Neuron (in vitro differentiated cells): ENCODE measurements around the gene CLEC5A.
"Not testable (repeated sequence)": the region's sequence is repeated elsewhere in the genome, so short reads cannot be mapped to it uniquely, and the experiment has no call there.

Source experiments
- H2AFZ ChIP-seq: one replicate; pipeline ENCODE4 v1.6.1; 2013; ENCODE audit warnings: low read depth, mild to moderate bottlenecking, inconsistent platforms, low read length, moderate library complexity
- H3K27me3 ChIP-seq: one replicate; pipeline ENCODE4 v1.6.1; 2013; ENCODE audit warnings: low read length; ENCODE audit not compliant: insufficient read depth
- H3K36me3 ChIP-seq: one replicate; pipeline ENCODE4 v1.6.1; 2013; ENCODE audit warnings: low read length; ENCODE audit not compliant: insufficient read depth
- H3K4me1 ChIP-seq: one replicate; pipeline ENCODE4 v1.6.1; 2013; ENCODE audit warnings: low read length; ENCODE audit not compliant: insufficient read depth
- H3K4me3 ChIP-seq: 2 replicates; pipeline ENCODE4 v1.5.1; 2013; ENCODE audit warnings: mild to moderate bottlenecking, low read length, moderate library complexity
- H3K9me3 ChIP-seq: one replicate; pipeline ENCODE4 v1.6.1; 2013; ENCODE audit warnings: low read length

Gene CLEC5A

GRCh38 chr7:141946796-141947195, at the start of gene CLEC5A:
CLEC5A (minus strand) TSS chr7:141946974; CDS start chr7:141946292, 682 bp downstream.
- Histone ChIP-seq H2AFZ (no peak within 1 kb of the TSS), H3K27me3 (no peaks in the 10 kb centered on the region), H3K9me3 (no peaks in the 10 kb centered on the region), H3K4me3 (no peak within 1 kb of the TSS), H3K4me1 (no peaks in the 10 kb centered on the region), H3K36me3 (no peaks in the 10 kb centered on the region)

DNA sequence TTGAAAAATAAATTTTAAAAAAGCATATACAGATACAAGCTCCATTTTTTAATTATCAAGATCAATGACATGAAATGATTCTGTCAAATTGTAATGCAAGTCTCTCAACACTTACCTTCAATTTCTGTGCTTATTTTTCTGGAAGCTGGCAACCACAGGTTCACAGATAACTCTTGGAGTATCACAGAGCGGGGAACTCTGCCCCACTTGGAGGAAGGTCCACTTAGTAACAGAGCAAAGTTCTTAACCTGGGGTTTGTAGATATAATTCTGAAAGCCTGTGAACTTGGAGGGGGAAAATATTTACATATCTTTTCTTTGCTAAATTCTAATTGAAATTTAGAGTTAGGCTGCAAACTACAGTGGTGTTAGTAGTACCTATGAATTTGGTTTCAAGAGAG, 46.6 kb upstream of the CLEC5A start:
- no peaks in the 10 kb centered on the region for H3K4me1 ChIP-seq
- H3K4me3 ChIP-seq, result no peak overlapping the region
- no peaks in the 10 kb centered on the region for H3K36me3 ChIP-seq
- H3K9me3 ChIP-seq, result no peaks in the 10 kb centered on the region
- H3K27me3 ChIP-seq, result no peaks in the 10 kb centered on the region
- no peak overlapping the region for H2AFZ ChIP-seq

- no peaks in the 10 kb centered on the region for H3K36me3 ChIP-seq
Measured at GRCh38 chr7:141992688-141993087, 45.9 kb upstream of the CLEC5A start.

GRCh38 chr7:141992156-141992555, 45.4 kb upstream of the CLEC5A start:
- Histone ChIP-seq H3K36me3 (no peaks in the 10 kb centered on the region), H2AFZ (no peak overlapping the region), H3K4me3 (no peak overlapping the region), H3K4me1 (no peaks in the 10 kb centered on the region), H3K9me3 (no peaks in the 10 kb centered on the region), H3K27me3 (no peaks in the 10 kb centered on the region)

More at GRCh38 chr7:141992688-141993087, 45.9 kb upstream of the CLEC5A start:
- no peaks in the 10 kb centered on the region for H3K27me3 ChIP-seq
- H3K4me3 ChIP-seq, result no peak overlapping the region
- no peaks in the 10 kb centered on the region for H3K9me3 ChIP-seq
- H2AFZ ChIP-seq, result no peak overlapping the region
- no peaks in the 10 kb centered on the region for H3K4me1 ChIP-seq

DNA sequence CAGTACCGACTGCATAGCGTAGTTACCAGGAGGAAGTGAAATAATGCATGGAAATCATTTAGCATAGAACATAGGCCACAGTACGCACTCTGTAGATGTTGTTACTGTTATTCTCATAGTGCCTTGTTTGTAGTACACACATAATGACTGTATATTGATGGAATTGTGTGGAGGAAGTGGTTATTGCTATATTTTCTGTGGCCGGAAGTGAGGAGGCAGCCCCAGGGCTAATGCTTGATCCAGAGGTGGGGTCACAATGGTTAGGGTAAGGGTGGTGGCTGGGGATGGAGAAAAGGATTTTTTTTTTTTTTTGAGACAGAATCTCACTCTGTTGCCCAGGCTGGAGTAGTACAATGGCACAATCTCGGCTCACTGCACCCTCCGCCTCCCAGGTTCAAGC, 44.4 kb upstream of the CLEC5A start:
- no peaks in the 10 kb centered on the region for H3K36me3 ChIP-seq
- H2AFZ ChIP-seq, result no peak overlapping the region
- H3K4me1 ChIP-seq, result no peaks in the 10 kb centered on the region
- no peaks in the 10 kb centered on the region for H3K9me3 ChIP-seq
- H3K4me3 ChIP-seq, result no peak overlapping the region
- H3K27me3 ChIP-seq, result no peaks in the 10 kb centered on the region

DNA sequence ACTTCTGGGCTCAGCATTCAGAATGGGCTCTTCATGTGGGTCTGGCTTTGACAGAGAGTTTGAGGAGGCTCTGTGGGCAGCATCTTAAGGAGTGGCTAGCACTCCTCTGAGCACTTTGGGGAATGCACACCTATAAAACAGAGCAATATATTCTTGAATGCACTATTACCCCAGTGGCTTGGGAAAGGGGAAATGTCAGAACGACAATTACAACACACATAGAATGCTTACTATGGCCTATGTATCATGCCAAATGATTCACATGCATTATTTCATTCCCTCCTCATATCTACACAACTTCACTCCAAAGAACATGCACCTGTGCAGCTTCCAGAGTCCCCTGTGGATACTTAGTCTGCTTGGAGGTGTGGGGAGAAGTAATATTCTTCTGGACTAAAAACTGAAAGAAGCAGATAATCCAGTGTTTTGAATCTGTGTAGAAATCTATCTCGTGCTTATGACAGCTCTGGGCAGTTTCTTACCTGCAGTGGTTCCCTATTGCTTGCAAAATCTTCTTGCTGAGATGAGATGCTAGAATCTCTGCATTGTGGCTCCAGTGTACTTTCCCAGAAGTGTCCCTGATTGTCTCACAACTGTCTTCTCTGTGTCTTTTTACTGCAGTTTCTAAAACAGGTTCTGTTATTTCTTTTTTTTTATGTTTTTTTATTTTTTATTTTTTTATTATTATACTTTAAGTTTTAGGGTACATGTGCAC, 43.4 kb upstream of the CLEC5A start:
- no peak overlapping the region for H3K4me3 ChIP-seq
- H3K36me3 ChIP-seq, result no peaks in the 10 kb centered on the region
- no peaks in the 10 kb centered on the region for H3K4me1 ChIP-seq
- H3K9me3 ChIP-seq, result no peaks in the 10 kb centered on the region
- H2AFZ ChIP-seq, result no peak overlapping the region
- H3K27me3 ChIP-seq, result no peaks in the 10 kb centered on the region

GRCh38 chr7:141987803-141988202, 41.0 kb upstream of the CLEC5A start:
- not testable (repeated sequence) for H3K27me3 ChIP-seq, H3K4me3 ChIP-seq, H3K36me3 ChIP-seq, H3K9me3 ChIP-seq, H3K4me1 ChIP-seq, H2AFZ ChIP-seq

- Histone ChIP-seq H3K4me1 (no peaks in the 10 kb centered on the region), H3K36me3 (no peaks in the 10 kb centered on the region), H3K27me3 (no peaks in the 10 kb centered on the region)
Measured at GRCh38 chr7:141986923-141987322, 40.1 kb upstream of the CLEC5A start.

DNA sequence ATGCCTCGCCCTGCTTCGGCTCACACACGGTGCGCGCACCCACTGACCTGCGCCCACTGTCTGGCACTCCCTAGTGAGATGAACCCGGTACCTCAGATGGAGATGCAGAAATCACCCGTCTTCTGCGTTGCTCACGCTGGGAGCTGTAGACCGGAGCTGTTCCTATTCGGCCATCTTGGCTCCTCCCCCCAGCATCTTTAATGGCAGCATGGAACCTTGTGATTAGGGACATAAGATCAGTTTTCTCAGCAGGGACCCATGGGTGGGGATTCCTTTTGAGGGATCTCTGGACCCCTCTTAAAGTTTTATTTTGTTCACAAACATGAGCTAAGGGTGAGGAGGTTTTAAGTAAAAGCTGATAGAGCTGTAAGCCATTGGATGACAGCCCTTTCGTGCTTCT, 39.2 kb upstream of the CLEC5A start:
- H2AFZ ChIP-seq, H3K27me3 ChIP-seq, H3K36me3 ChIP-seq, H3K4me1 ChIP-seq, H3K4me3 ChIP-seq, H3K9me3 ChIP-seq: not testable (repeated sequence)

More at GRCh38 chr7:141986923-141987322, 40.1 kb upstream of the CLEC5A start:
- Histone ChIP-seq H3K4me3 (no peak overlapping the region), H2AFZ (no peak overlapping the region), H3K9me3 (no peaks in the 10 kb centered on the region)

GRCh38 chr7:141979568-141979967, 32.8 kb upstream of the CLEC5A start:
- Histone ChIP-seq H3K4me1 (peaks cover 3% of the 10 kb centered on the region), H2AFZ (no peak overlapping the region), H3K9me3 (no peaks in the 10 kb centered on the region), H3K36me3 (no peaks in the 10 kb centered on the region), H3K27me3 (no peaks in the 10 kb centered on the region), H3K4me3 (no peak overlapping the region)

GRCh38 chr7:141978351-141978750, 31.6 kb upstream of the CLEC5A start:
- no peaks in the 10 kb centered on the region for H3K27me3 ChIP-seq
- no peak overlapping the region for H3K4me3 ChIP-seq
- H3K9me3 ChIP-seq, result no peaks in the 10 kb centered on the region
- no peak overlapping the region for H2AFZ ChIP-seq
- peaks cover 3% of the 10 kb centered on the region for H3K4me1 ChIP-seq
- no peaks in the 10 kb centered on the region for H3K36me3 ChIP-seq

- Histone ChIP-seq H3K36me3 (no peaks in the 10 kb centered on the region), H2AFZ (peak overlapping the region; percentile 36), H3K27me3 (no peaks in the 10 kb centered on the region), H3K4me1 (peaks cover 3% of the 10 kb centered on the region), H3K9me3 (no peaks in the 10 kb centered on the region), H3K4me3 (no peak overlapping the region)
Measured at GRCh38 chr7:141976524-141977245, 29.9 kb upstream of the CLEC5A start.

DNA sequence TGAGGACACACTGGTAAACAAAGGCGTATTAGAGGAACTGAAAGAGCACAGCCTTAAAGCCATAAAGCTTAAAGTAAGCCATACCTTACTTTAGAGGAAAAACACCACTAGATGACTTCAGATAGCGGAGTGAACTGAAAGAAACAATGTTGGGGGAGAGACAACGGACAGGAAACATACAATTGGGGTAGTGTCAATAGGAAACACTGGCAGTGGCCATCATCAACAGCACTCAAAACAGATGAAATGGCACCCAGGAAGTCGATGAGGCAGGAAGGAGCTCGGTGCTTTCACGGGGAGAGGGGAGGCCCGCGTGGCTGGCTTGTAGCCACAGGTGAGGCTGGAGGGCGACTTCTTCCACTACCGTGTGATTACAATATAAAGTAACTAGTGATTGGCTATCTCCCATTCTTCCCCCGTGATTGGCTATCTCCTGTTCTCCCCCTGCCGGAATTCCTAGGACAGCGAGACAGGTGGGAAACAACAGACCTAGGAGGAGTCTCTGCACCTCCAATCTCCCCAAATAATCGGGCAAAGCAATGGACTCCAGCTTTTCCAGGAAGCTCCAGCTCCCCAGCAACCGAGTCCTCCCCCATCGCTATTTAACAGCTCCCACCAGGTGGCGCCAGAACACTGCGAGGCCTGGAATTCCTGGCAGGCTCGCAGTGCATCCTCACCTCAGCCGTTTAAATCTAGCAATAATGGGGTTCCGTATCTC, 29.2 kb upstream of the CLEC5A start:
- no peak overlapping the region for H3K4me3 ChIP-seq
- H2AFZ ChIP-seq, result peak overlapping the region; percentile 36
- no peaks in the 10 kb centered on the region for H3K36me3 ChIP-seq
- H3K27me3 ChIP-seq, result no peaks in the 10 kb centered on the region
- no peaks in the 10 kb centered on the region for H3K9me3 ChIP-seq
- peaks cover 3% of the 10 kb centered on the region for H3K4me1 ChIP-seq
